Measurements from ENCODE around the gene CINP. TPM values are rescaled to one million over a fixed set of nuclear protein-coding genes. Genes with fewer than 3 reads are reported as not detected.

The CINP gene
- total and polyA plus RNA-seq, 12 donors, result 26.6 to 46.0 (median 31.3) TPM

- Histone ChIP-seq H3K9me3 (no peaks in the 10 kb centered on the region), H3K4me3 (no peak overlapping the region), H3K4me1 (no peaks in the 10 kb centered on the region), H3K27me3 (no peaks in the 10 kb centered on the region), H3K27ac (no peak overlapping the region), H3K36me3 (peaks cover 0 to 100% (median 63%) of the 10 kb centered on the region in 9 donors)
- DNase-seq, result no peak
- no peak for ATAC-seq
- no peak for TF ChIP-seq CTCF (IDR thresholded peaks at IDR 0.05)
- intact Hi-C loops (cut with DNase I), result no loop called here
- WGBS, 2 donors, result 86 to 90% methylated on average over 5 of the region's 5 CpGs
Observed at GRCh38 chr14:102344485-102344884, 18.2 kb downstream of the CINP start.

- DNase-seq (no peak), ATAC-seq (no peak)
- H3K9me3 ChIP-seq, result no peaks in the 10 kb centered on the region
- WGBS, 2 donors, result 91 to 92% methylated on average over 7 of the region's 7 CpGs
- no peak overlapping the region for H3K4me3 ChIP-seq
- intact Hi-C loops (cut with DNase I), result no loop called here
- no peaks in the 10 kb centered on the region for H3K27me3 ChIP-seq
- no peak for TF ChIP-seq CTCF (IDR thresholded peaks at IDR 0.05)
- no peak overlapping the region for H3K27ac ChIP-seq
- no peaks in the 10 kb centered on the region for H3K4me1 ChIP-seq
- peaks cover 0 to 100% (median 63%) of the 10 kb centered on the region in 9 donors for H3K36me3 ChIP-seq
Observed at GRCh38 chr14:102344084-102344483, 18.6 kb downstream of the CINP start.

GRCh38 chr14:102342238-102342637 is 20.5 kb downstream of the CINP start:
- WGBS, 2 donors, result 88 to 89% methylated on average over 5 of the region's 5 CpGs
- Histone ChIP-seq H3K9me3 (no peaks in the 10 kb centered on the region), H3K4me1 (no peaks in the 10 kb centered on the region), H3K27me3 (no peaks in the 10 kb centered on the region), H3K36me3 (peaks cover 0 to 100% (median 56%) of the 10 kb centered on the region in 9 donors), H3K4me3 (no peak overlapping the region), H3K27ac (no peak overlapping the region)
- no peak for DNase-seq
- intact Hi-C loops (cut with DNase I), result no loop called here
- ATAC-seq, result no peak
- no peak for TF ChIP-seq CTCF (IDR thresholded peaks at IDR 0.05)

GRCh38 chr14:102341566-102341965 is 21.1 kb downstream of the CINP start:
- no peak overlapping the region for H3K4me3 ChIP-seq
- H3K27ac ChIP-seq, result no peak overlapping the region
- H3K9me3 ChIP-seq, result no peaks in the 10 kb centered on the region
- intact Hi-C loops (cut with DNase I), result no loop called here
- no peak for DNase-seq
- TF ChIP-seq CTCF (IDR thresholded peaks at IDR 0.05), result no peak
- peak in 1 of 8 donors; percentile 19 for ATAC-seq
- no peaks in the 10 kb centered on the region for H3K27me3 ChIP-seq
- no peaks in the 10 kb centered on the region for H3K4me1 ChIP-seq
- H3K36me3 ChIP-seq, result peaks cover 0 to 100% (median 49%) of the 10 kb centered on the region in 9 donors
- WGBS, 2 donors, result 88 to 94% methylated on average over 8 of the region's 8 CpGs
